Measurements from ENCODE around the gene UNG.

GRCh38 chr12:109052097-109052413, 45.3 kb upstream of the UNG start:
- TF ChIP-seq CTCF (IDR thresholded peaks at IDR 0.05) (no peak), POLR2A (IDR thresholded peaks at IDR 0.05) (no peak)
